ENCODE data around the gene PDXP.

GRCh38 chr22:37681001-37681424 is 22.5 kb downstream of the PDXP start:
- TF ChIP-seq, protein P1, sequence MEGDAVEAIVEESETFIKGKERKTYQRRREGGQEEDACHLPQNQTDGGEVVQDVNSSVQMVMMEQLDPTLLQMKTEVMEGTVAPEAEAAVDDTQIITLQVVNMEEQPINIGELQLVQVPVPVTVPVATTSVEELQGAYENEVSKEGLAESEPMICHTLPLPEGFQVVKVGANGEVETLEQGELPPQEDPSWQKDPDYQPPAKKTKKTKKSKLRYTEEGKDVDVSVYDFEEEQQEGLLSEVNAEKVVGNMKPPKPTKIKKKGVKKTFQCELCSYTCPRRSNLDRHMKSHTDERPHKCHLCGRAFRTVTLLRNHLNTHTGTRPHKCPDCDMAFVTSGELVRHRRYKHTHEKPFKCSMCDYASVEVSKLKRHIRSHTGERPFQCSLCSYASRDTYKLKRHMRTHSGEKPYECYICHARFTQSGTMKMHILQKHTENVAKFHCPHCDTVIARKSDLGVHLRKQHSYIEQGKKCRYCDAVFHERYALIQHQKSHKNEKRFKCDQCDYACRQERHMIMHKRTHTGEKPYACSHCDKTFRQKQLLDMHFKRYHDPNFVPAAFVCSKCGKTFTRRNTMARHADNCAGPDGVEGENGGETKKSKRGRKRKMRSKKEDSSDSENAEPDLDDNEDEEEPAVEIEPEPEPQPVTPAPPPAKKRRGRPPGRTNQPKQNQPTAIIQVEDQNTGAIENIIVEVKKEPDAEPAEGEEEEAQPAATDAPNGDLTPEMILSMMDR (conservative IDR thresholded peaks at IDR 0.05) = no peak
- no peak for TF ChIP-seq EZH2 (IDR thresholded peaks at IDR 0.05; ENCODE audit: low read depth)

Measured in PC-9 (cell line).